GM12892 (cell line): ENCODE measurements around the gene SBF1. TPM values are rescaled to one million over a fixed set of nuclear protein-coding genes. Genes with fewer than 3 reads are reported as not detected.
"Not testable (repeated sequence)": the region's sequence is repeated elsewhere in the genome, so short reads cannot be mapped to it uniquely, and the experiment has no call there.

ENCODE experiments used
- DNase-seq: peaks from one replicate; pipeline ENCODE4 v3.0.0; 2011; ENCODE audit not compliant: insufficient read length
- FAIRE-seq: peaks from 2 replicates; lab custom pipeline; 2011; peaks lifted over from hg19 to GRCh38; lab: Jason Lieb, UNC
- POLR2A ChIP-seq: IDR thresholded peaks from 2 replicates; pipeline ENCODE4 v1.6.1; 2011; ENCODE audit warnings: low read depth, low read length, control low read depth
- POLR2AphosphoS5 ChIP-seq: IDR thresholded peaks from 2 replicates; pipeline ENCODE4 v1.6.1; 2011; ENCODE audit warnings: low read depth, low read length, control low read depth
- TAF1 ChIP-seq: IDR thresholded peaks from 2 replicates; pipeline ENCODE4 v1.6.1; 2011; ENCODE audit warnings: low read depth, mild to moderate bottlenecking, control low read depth, low read length, borderline replicate concordance
- polyA plus RNA-seq: library from polyadenylated mRNA; unstranded; fragments of >200 nt; gene quantifications from one replicate; pipeline ENCODE4 v1.2.1, GENCODE V29; 2012; ENCODE audit warnings: missing spikeins, inconsistent platforms; ENCODE audit not compliant: missing spikeins

Gene SBF1, protein sequence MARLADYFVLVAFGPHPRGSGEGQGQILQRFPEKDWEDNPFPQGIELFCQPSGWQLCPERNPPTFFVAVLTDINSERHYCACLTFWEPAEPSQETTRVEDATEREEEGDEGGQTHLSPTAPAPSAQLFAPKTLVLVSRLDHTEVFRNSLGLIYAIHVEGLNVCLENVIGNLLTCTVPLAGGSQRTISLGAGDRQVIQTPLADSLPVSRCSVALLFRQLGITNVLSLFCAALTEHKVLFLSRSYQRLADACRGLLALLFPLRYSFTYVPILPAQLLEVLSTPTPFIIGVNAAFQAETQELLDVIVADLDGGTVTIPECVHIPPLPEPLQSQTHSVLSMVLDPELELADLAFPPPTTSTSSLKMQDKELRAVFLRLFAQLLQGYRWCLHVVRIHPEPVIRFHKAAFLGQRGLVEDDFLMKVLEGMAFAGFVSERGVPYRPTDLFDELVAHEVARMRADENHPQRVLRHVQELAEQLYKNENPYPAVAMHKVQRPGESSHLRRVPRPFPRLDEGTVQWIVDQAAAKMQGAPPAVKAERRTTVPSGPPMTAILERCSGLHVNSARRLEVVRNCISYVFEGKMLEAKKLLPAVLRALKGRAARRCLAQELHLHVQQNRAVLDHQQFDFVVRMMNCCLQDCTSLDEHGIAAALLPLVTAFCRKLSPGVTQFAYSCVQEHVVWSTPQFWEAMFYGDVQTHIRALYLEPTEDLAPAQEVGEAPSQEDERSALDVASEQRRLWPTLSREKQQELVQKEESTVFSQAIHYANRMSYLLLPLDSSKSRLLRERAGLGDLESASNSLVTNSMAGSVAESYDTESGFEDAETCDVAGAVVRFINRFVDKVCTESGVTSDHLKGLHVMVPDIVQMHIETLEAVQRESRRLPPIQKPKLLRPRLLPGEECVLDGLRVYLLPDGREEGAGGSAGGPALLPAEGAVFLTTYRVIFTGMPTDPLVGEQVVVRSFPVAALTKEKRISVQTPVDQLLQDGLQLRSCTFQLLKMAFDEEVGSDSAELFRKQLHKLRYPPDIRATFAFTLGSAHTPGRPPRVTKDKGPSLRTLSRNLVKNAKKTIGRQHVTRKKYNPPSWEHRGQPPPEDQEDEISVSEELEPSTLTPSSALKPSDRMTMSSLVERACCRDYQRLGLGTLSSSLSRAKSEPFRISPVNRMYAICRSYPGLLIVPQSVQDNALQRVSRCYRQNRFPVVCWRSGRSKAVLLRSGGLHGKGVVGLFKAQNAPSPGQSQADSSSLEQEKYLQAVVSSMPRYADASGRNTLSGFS (N-terminal part only)
- polyA plus RNA-seq = 11.6 TPM

DNA sequence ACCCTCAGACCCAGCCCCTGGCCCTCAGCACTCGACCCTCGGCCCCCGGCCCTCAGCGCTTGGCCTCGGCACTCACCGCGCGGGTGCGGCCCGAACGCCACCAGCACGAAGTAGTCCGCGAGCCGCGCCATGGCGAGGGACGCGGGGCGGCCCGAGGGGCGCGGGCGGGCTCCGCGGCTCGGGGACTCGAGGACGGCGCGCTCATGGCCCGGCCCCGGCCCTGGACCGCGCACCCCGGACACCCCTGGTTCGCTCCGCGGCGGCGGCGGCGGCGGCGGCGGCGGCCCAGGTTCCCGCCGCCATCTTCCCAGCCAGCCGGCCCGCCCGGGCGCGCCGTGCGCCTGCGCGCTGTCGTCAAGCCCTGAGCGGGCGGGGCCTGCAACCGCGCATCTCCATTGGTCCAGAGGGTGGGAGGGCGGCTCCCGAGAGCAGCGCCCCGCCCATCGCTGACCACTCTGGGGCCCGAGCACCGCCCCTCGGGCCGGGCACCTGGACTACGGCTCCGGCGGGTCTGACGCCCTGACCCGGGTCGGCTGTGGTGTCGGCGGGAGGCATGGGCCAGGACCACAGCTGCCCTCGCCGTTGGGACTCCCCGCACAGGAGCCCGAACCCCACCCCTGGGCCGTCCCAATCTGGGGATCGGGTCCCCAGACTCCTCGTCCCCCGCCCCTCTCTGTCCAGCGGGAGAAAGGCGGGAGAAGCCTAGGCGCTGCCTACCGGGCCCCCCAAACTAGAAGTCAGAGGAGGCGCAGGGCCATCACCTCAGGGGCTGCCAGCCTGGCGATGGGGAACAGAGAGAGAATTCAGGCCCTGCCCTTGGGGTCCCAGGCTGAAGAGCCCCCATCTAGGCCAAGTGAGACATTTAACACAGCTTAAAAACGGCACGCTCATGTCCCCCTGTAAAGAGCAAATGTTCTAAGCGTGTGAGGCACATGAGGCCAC lies at the start of gene SBF1:
Gene SBF1, minus strand, starts transcription at position 326 of the 942 bp plus-strand sequence. Its CDS starts 195 bp downstream, at position 131.
- DNase-seq (peak; percentile 99), FAIRE-seq (peak; percentile 99)
- TF ChIP-seq POLR2A (peak; percentile 34; the same call in 1 of the 2 replicates), TAF1 (no peak)

DNA sequence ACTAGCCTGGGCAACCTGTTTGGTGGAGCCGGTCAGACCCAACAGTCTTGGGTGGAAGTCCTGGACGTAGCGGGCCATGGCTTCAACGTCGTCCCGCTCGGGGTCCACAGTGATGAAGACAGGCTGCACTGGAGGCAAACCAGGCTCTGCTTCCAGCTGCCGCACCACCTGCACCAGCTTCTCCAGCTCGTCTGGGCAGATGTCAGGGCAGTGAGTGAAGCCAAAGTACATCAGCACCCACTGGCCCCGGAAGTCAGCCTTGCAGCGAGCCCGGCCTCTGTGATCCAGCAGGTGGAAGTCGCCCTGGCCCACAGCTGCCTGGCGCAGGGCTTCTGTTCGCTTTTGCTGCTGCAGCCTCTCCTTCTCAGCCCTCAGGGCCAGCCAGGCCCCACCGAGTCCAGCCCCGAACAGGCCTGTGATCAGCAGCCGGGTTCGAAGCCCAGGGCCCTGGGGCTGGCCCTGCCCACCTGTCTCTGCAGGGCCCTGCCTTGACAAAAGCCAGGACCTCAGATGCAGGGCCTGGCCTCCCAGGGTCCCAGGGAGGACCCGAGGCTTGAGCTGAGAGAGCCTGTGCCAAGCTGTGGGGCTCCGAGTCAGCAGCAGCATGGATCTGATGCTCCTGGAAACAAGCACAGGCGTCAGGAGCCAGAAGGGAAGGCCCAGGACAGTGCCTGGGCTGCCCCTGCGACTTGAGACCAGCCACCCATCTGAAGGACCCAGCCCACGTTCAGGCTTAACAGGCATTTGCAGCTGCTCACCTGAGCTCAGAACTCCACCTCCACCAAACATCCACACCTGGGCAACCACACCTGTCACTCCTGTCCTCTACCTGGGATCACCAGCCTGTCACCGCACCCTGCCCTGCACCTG lies 49.2 kb upstream of the SBF1 start:
- FAIRE-seq (no peak), DNase-seq (no peak)
- TF ChIP-seq TAF1 = no peak
- peak; percentile 33; the same call in 1 of the 2 replicates for TF ChIP-seq POLR2A
- no peak; the same call in 1 of the 2 replicates for TF ChIP-seq POLR2AphosphoS5

DNA sequence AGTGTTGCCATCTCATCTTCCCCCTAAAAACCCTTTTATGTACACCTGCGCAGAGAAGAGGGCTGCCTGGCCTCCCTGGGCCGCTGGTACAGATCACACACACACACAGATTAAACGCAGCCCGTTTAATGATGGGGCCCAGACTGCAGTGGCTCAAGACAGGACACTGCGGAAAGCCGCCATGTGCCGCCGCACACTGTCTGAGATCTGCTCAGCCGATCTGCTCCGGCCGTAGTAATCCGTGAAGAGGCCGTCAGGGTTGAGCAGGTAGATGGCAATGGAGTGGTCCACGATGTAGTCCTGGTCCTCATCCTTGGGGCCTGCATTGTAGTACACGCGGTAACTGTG lies 48.6 kb upstream of the SBF1 start:
- no peak for DNase-seq
- TF ChIP-seq TAF1 (no peak), POLR2AphosphoS5 (no peak), POLR2A (0 out of 2 replicates have a peak, but pooled peaks have one; percentile 16)
- no peak for FAIRE-seq

DNA sequence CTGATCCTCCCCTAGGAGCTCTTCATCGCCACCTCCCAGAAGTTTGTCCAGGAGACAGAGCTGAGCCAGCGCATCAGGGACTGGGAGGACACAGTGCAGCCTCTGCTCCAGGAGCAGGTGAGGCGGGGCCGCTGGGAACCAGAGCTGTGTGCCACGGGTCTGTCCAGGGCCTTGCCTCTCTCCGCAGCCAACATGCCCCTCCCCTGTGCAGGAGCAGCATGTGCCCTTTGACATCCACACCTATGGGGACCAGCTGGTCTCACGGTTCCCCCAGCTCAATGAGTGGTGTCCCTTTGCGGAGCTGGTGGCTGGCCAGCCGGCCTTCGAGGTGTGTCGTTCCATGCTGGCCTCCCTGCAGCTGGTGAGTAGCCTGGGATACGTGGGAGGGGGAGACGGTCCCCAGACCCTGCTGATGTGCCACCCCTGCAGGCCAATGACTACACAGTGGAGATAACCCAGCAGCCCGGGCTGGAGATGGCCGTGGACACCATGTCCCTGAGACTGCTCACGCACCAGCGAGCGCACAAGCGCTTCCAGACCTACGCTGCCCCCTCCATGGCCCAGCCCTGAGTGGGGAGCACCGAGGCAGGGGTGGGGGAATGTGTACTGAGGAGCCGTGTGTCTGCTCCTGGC lies 48.1 kb upstream of the SBF1 start:
- FAIRE-seq (no peak), DNase-seq (no peak)
- no peak for TF ChIP-seq POLR2AphosphoS5
- no peak for TF ChIP-seq TAF1
- TF ChIP-seq POLR2A = peak; percentile 36

DNA sequence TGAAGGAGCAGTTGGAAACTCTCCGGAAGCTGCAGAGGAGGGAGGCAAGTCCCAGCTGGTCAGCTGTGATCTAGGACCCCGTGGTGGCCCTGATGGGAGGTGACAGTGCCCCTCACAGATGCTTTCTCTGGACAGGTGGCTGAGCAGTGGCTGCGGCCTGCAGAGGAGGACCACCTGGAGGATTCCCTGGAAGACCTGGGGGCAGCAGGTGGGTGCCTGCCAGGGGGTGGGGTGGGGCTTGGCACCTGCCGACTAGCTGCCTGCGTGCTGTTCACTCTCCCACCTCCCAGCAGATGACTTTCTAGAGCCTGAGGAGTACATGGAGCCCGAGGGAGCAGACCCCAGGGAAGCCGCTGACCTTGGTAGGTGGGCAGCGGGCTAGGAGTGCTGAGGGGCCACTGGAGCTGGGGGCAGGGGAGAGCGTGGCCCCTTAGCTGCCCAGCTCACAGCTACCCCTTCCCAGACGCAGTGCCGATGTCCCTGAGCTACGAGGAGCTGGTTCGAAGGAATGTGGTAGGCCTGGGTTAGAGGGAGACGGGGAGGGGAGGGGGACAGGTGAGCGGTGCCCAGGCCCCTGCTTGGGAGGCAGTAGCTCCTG lies 47.5 kb upstream of the SBF1 start:
- FAIRE-seq = no peak
- no peak for TF ChIP-seq POLR2AphosphoS5
- TF ChIP-seq POLR2A = no peak
- no peak for TF ChIP-seq TAF1

DNA sequence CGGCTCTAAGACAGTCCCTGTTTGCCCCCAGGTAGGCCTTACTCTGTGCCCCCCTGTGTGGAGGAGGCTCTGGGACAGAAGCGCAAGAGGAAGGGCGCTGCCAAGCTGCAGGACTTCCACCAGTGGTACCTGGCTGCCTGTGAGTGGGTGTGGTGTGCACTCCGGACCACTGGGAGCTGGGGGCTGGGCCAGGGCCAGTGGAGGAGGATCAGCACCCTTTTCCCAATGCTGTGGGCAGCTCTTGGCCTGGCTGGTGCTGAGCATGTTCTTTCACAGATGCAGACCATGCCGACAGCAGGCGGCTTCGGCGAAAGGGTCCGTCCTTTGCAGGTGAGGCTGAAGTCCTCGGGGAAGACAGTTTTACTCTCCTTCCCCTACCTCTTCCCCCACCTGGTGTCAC lies 46.9 kb upstream of the SBF1 start:
- DNase-seq (no peak), FAIRE-seq (no peak)
- TF ChIP-seq POLR2A (no peak), POLR2AphosphoS5 (peak; percentile 38; the same call in 1 of the 2 replicates), TAF1 (no peak)

More for the DNA sequence above, 47.5 kb upstream of the SBF1 start:
- DNase-seq = no peak

DNA sequence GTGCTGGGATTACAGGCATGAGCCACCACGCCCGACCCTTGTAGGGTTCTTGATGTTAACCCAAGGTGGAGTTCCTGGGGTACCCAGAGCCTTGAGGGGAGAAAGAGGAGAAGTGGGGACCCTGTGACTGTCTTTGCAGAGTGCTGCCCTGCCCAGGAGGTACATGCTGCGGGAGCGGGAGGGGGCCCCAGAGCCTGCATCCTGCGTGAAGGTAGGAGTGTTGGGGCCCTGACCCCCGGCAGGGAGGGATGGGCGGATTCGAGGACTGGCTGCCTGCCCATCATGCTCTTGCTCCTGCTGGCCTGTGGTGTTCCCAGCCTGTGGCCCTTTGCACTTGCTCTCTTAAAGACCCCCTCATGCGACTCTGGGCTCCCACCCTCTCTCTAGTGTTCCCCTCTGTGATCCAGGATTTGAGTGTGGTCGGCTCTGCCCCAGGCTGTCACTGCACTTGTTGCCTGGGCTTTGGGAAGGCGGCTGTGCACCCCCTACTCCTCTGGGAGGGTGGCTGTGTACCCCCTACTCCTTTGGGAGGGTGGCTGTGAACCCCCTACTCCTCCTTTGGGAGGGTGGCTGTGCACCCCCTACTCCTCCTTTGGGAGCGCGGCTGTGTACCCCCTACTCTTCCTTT lies 46.1 kb upstream of the SBF1 start:
- TF ChIP-seq POLR2A = no peak
- no peak for TF ChIP-seq POLR2AphosphoS5
- no peak for TF ChIP-seq TAF1
- FAIRE-seq (no peak), DNase-seq (no peak)

DNA sequence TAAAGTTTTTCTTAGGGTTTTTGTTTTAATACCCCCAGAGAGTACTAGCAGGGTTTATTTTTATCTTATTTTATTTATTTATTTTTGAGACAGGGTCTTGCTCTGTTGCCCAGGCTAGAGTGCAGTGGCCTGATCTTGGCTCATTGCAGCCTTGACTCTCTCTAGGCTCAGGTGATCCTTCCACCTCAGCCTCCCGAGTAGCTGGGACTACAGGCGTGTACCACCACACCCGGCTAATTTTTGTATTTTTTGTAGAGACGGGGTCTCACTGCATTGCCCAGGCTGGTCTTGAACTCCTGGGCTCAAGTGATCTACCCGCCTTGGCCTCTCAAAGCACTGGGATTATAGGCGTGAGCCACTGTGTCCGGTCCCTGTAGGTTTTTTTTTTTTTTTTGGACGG lies 45.3 kb upstream of the SBF1 start:
- not testable (repeated sequence) for DNase-seq, FAIRE-seq

DNA sequence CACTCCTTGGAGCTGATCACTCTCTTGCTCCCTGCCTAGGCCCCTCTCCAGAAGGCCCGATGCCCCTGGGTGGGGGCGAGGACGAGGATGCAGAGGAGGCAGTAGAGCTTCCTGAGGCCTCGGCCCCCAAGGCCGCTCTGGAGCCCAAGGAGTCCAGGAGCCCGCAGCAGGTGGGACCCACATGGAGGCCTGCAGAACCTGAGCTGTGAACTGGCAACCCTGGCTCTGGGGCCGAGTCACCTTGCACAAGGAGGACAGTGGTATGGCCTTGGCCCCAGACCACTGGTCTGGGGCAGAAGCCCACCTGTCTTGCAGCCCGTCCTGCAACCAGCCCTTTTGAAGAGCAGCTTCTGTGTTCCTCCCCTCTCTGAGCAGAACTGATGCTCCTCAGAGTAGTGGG lies 44.3 kb upstream of the SBF1 start:
- no peak; the same call in 1 of the 2 replicates for TF ChIP-seq POLR2A
- TF ChIP-seq TAF1 = no peak
- TF ChIP-seq POLR2AphosphoS5 = no peak
- no peak for DNase-seq
- FAIRE-seq = no peak
